ENCODE data around the gene OR13J1. TPM values are rescaled to one million over a fixed set of nuclear protein-coding genes. Genes with fewer than 3 reads are reported as not detected.

The OR13J1 gene, protein sequence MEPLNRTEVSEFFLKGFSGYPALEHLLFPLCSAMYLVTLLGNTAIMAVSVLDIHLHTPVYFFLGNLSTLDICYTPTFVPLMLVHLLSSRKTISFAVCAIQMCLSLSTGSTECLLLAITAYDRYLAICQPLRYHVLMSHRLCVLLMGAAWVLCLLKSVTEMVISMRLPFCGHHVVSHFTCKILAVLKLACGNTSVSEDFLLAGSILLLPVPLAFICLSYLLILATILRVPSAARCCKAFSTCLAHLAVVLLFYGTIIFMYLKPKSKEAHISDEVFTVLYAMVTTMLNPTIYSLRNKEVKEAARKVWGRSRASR
- total RNA-seq: not detected in 2 replicates

DNA sequence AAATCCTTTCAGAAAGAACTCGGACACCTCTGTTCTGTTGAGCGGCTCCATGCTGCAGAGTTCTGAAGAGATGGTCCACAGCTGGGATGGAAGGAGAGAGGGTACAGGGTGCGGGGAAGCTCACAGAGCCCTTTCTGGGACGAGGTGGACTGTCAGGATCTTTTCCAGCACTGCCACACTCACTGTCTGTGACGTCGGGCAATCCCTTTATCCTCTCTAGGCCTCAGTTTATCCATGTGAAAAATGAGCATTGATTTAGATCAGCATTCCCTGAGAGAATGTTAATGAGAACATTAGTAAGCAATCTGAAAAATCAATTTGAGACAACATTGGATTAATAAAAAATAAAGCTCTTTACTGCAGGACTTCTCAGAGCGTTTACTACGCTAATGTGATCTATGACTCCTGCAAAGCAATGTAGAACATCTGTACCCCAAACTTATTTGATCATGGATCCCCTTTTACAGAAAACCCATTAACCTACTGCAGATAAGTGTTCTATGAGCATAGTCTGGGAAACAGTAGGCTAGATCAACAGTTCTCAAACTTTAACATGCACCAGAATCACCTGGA lies at the start of gene OR13J1:
OR13J1 (minus strand) TSS at position 51 of the 573 bp plus-strand sequence; CDS start at position 51, 0 bp downstream.

DNA sequence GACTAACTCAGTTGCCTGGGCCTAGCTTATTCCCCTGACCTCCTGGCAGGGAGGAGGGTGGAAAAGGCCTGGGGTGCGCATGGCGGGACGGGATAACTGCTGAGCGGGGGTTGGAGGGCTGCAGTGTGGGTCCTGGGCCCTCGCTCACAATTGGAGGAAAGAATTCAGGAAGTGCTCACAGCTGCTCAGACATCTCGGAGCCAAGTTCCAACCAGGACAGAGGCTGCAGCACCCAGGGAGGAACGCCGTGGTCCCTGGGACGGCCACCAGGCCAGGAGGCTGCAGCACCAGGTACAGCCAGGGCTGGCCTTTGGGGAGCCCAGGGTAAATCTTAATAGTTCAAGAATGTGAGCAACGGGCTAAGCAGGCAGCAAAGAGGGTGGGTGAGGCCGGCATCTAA lies 39.1 kb upstream of the OR13J1 start, which contains the start of gene SPAAR:
SPAAR (plus strand) TSS at position 217 of the 400 bp plus-strand sequence. CDS start 974 bp downstream, outside the sequence.

DNA sequence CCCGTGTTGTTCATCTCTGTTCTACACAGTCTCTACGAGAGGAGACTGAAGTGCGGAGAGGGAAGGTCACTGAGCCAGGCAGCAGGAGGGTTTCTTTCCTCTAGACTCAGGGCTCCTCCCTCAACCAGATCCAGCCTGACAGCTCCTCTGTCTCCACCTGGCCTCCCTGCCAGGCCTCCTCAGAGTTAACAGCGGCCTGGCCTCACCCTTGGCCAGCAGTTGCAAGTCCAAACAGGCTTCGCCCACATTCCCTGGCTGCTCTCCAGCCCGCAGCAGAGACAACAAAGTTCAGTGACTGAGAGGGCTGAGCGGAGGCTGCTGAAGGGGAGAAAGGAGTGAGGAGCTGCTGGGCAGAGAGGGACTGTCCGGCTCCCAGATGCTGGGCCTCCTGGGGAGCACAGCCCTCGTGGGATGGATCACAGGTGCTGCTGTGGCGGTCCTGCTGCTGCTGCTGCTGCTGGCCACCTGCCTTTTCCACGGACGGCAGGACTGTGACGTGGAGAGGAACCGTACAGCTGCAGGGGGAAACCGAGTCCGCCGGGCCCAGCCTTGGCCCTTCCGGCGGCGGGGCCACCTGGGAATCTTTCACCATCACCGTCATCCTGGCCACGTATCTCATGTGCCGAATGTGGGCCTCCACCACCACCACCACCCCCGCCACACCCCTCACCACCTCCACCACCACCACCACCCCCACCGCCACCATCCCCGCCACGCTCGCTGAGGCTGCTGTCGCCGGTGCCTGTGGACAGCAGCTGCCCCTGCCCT lies 35.9 kb upstream of the OR13J1 start, which contains the start of gene HRCT1:
HRCT1 (plus strand) TSS at position 291 of the 768 bp plus-strand sequence; CDS start at position 377, 86 bp downstream.

DNA sequence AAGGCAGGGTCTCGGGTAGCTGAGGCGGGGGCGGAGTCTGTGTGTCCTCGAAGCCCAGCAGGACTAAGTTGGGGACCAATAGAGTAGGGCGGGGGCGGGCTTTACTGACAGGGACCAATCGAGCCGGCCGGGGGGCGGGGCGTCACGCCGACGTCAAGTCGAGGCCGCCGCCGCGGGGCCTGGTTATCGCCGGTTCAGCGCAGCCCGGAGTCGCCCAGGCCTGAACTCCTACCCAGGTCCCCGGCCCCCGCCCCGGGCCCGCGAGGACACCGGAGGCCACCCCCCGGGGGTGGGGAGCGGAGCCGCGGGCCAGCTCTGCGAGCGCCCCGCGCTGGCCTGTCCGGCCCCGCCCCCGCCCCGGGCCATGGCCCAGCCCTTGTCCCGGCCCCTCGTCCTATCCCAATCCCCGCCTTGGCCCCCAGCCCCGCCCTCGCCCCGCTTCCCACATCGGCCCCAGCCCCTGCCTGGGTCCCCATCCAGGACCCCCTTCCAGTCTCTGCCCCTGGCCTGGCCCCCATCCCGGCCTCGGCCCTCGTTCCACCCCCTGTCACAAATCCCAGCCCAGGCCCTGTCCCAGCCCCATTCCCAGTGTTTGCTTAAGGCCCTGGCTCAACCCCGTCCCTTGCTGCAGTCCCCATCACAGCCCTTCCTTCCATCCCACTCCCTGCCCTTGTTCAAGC lies 41.0 kb downstream of the OR13J1 start, which contains the start of gene TMEM8B:
TMEM8B (plus strand) TSS at position 145 of the 680 bp plus-strand sequence; CDS start at position 365, 220 bp downstream.

DNA sequence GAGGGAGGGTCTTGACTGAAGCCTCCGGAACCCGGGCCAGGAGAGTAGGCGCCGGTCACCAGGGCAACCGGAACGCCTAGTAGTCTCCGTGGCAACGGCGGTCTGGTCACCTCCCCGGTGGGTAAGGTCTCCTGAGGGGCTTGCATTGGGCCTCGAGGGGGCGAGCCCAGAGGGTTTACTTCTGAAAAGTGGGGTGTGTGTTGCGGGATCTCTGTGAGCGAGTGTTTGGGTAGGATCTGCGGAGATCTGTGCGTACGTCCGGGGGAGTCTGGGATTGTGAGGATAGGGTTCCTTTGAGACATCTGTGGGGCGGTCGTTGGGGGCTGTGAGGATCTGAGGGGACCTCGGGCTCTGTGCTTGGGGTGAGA lies 41.5 kb downstream of the OR13J1 start, which contains the start of gene FAM221B:
FAM221B (minus strand) TSS at position 17 of the 368 bp plus-strand sequence. CDS start 2,571 bp downstream, outside the sequence.

Other genes with a start within 250 kb of the OR13J1 start
- gene SIT1, start 219.5 kb downstream of the OR13J1 start, total RNA-seq: not detected in 2 replicates
- 1,920 and 1,967 TPM in 2 replicates for gene RMRP, start 212.4 kb downstream of the OR13J1 start, total RNA-seq
- gene CCDC107, start 212.1 kb downstream of the OR13J1 start, total RNA-seq: 13.1 and 25.2 TPM in 2 replicates
- 3.1 and 3.5 TPM in 2 replicates for gene ARHGEF39, start 205.2 kb downstream of the OR13J1 start, total RNA-seq
- not detected in 2 replicates for gene CA9, start 196.5 kb downstream of the OR13J1 start, total RNA-seq
- 6.3 and 13.4 TPM in 2 replicates for gene TPM2, start 180.5 kb downstream of the OR13J1 start, total RNA-seq
- gene TLN1, start 138.2 kb downstream of the OR13J1 start, total RNA-seq: 266 and 304 TPM in 2 replicates
- 74.7 and 85.8 TPM in 2 replicates for gene CREB3, start 137.7 kb downstream of the OR13J1 start, total RNA-seq
- 26.6 and 29.1 TPM in 2 replicates for gene GBA2, start 121.2 kb downstream of the OR13J1 start, total RNA-seq
- gene RGP1, start 121.1 kb downstream of the OR13J1 start, total RNA-seq: 11.1 and 12.1 TPM in 2 replicates
- 1.0 and 3.6 TPM in 2 replicates for gene MSMP, start 116.1 kb downstream of the OR13J1 start, total RNA-seq
- 5.1 and 7.9 TPM in 2 replicates for gene NPR2, start 78.8 kb downstream of the OR13J1 start, total RNA-seq
- 0.20 TPM in 1 of 2 replicates, not detected in the other for gene SPAG8, start 58.1 kb downstream of the OR13J1 start, total RNA-seq
- gene HINT2, start 55.4 kb downstream of the OR13J1 start, total RNA-seq: 17.2 and 20.4 TPM in 2 replicates
- not detected in 2 replicates for gene FAM221B, start 41.7 kb downstream of the OR13J1 start, total RNA-seq
- 0.27 and 0.79 TPM in 2 replicates for gene TMEM8B, start 41.2 kb downstream of the OR13J1 start, total RNA-seq
- 0.69 and 2.0 TPM in 2 replicates for gene HRCT1, start 35.8 kb upstream of the OR13J1 start, total RNA-seq
- 26.6 and 26.8 TPM in 2 replicates for gene SPAAR, start 39.1 kb upstream of the OR13J1 start, total RNA-seq
- not detected in 2 replicates for gene OR2S2, start 87.8 kb upstream of the OR13J1 start, total RNA-seq
- gene RECK, start 166.5 kb upstream of the OR13J1 start, total RNA-seq: 9.1 and 10.6 TPM in 2 replicates